H1 (cell line): ENCODE measurements around the gene PLA2G4E. TPM values are rescaled to one million over a fixed set of nuclear protein-coding genes. Genes with fewer than 3 reads are reported as not detected.

Experiments used
- CTCF ChIA-PET: fragments of 300-600 bp; sonication (Branson Sonifier 250); formaldehyde crosslinking; loops from one replicate; lab custom pipeline; 2021; ENCODE audit not compliant: partially characterized antibody; lab: Charles Lee
- POLR2A ChIA-PET: fragments of 300-600 bp; sonication (Branson Sonifier 250); formaldehyde crosslinking; loops from one replicate; lab custom pipeline; 2021; ENCODE audit warnings: inconsistent platforms; ENCODE audit not compliant: partially characterized antibody; lab: Charles Lee
- DNase-seq, 2 experiments: peaks; one replicate each; pipeline versions ENCODE4 v3.0.0 to v3.0.0-alpha.2; 2010 to 2022; ENCODE audit warnings: low spot score in 2 of 2, low read depth in 1 of 2, mixed read lengths in 1 of 2
- FAIRE-seq: peaks from 2 replicates; lab custom pipeline; 2011; peaks lifted over from hg19 to GRCh38; lab: Jason Lieb, UNC
- H2AFZ ChIP-seq: 2 replicates; pipeline ENCODE4 v1.8.1; 2012; ENCODE audit warnings: low read length, inconsistent platforms
- H2AK5ac ChIP-seq: 2 replicates; pipeline ENCODE4 v1.6.1; 2013; ENCODE audit warnings: low read depth, low read length
- H2BK120ac ChIP-seq: replicated peaks from 2 replicates; pipeline ENCODE3; 2013; ENCODE audit warnings: low read depth, low read length, inconsistent platforms
- H2BK12ac ChIP-seq: 2 replicates; pipeline ENCODE4 v1.6.1; 2013; ENCODE audit warnings: low read depth, low read length
- H2BK15ac ChIP-seq: 2 replicates; pipeline ENCODE4 v1.6.1; 2013; ENCODE audit warnings: low read length
- H2BK20ac ChIP-seq: 2 replicates; pipeline ENCODE4 v1.6.1; 2013; ENCODE audit warnings: low read length
- H2BK5ac ChIP-seq: 2 replicates; pipeline ENCODE4 v1.6.1; 2013; ENCODE audit warnings: low read depth, low read length
- H3K14ac ChIP-seq: 2 replicates; pipeline ENCODE4 v1.6.1; 2013; ENCODE audit warnings: inconsistent platforms; ENCODE audit not compliant: insufficient read length
- H3K18ac ChIP-seq: 2 replicates; pipeline ENCODE4 v1.6.1; 2013; ENCODE audit warnings: low read length; ENCODE audit errors: extremely low read depth
- H3K23ac ChIP-seq: 2 replicates; pipeline ENCODE4 v1.6.1; 2013; ENCODE audit warnings: inconsistent platforms; ENCODE audit not compliant: insufficient read length
- H3K23me2 ChIP-seq: 2 replicates; pipeline ENCODE4 v1.6.1; 2013; ENCODE audit warnings: low read depth, low read length
- H3K27ac ChIP-seq: 2 replicates; pipeline ENCODE4 v1.6.1; 2011; ENCODE audit warnings: low read depth, low read length, inconsistent platforms
- H3K27me3 ChIP-seq, 4 experiments: replicated peaks in 1 of 4; 1 replicate in 1 of 4; 2 replicates in 3 of 4; pipeline versions ENCODE4 v1.6.1 to v1.8.1; 2011 to 2013; ENCODE audit warnings: low read length in 3 of 4, mild to moderate bottlenecking in 3 of 4, inconsistent platforms in 2 of 4, mixed read lengths in 2 of 4, moderate library complexity in 1 of 4; ENCODE audit not compliant: control insufficient read depth in 3 of 4, insufficient read depth in 3 of 4; ENCODE audit errors: extremely low read depth in 1 of 4
- H3K36me3 ChIP-seq, 4 experiments: 2 replicates each; pipeline versions ENCODE4 v1.6.1 to v1.8.1; 2011 to 2013; ENCODE audit warnings: mild to moderate bottlenecking in 4 of 4, low read length in 3 of 4, moderate library complexity in 2 of 4, control low read depth in 1 of 4, inconsistent platforms in 1 of 4; ENCODE audit not compliant: insufficient read depth in 4 of 4, control insufficient read depth in 2 of 4
- H3K4ac ChIP-seq: replicated peaks from 2 replicates; pipeline ENCODE3; 2013; ENCODE audit warnings: low read length, low read depth, mixed read lengths, inconsistent platforms; ENCODE audit not compliant: insufficient read length
- H3K4me1 ChIP-seq, 4 experiments: replicated peaks in 1 of 4; 1 replicate in 1 of 4; 2 replicates in 3 of 4; pipeline versions ENCODE4 v1.6.1 to v1.8.1; 2011 to 2013; ENCODE audit warnings: low read length in 3 of 4, inconsistent platforms in 2 of 4, mixed read lengths in 1 of 4; ENCODE audit not compliant: insufficient read depth in 4 of 4, control insufficient read depth in 3 of 4
- H3K4me2 ChIP-seq, 2 experiments: 2 replicates each; pipeline versions ENCODE4 v1.6.1 to v1.8.1; 2011 to 2013; ENCODE audit warnings: low read depth in 2 of 2, low read length in 2 of 2, control low read depth in 1 of 2, inconsistent platforms in 1 of 2, mild to moderate bottlenecking in 1 of 2; ENCODE audit not compliant: insufficient read depth in 1 of 2
- H3K4me3 ChIP-seq, 4 experiments: fragments of 200-600, 300-600 bp in 1 of 4; sonication (generic), shearing (Covaris generic), sonication (Bioruptor Twin) in 1 of 4; 2 replicates each; pipeline versions ENCODE4 v1.5.1 to v1.8.1; 2011 to 2016; ENCODE audit warnings: low read length in 4 of 4, low read depth in 3 of 4, control low read depth in 2 of 4, inconsistent platforms in 2 of 4, mild to moderate bottlenecking in 2 of 4, mixed read lengths in 1 of 4, moderate library complexity in 1 of 4; ENCODE audit not compliant: insufficient read depth in 2 of 4; ENCODE audit errors: extremely low read depth in 1 of 4
- H3K56ac ChIP-seq: replicated peaks from 2 replicates; pipeline ENCODE3; 2013; ENCODE audit warnings: low read depth, mild to moderate bottlenecking, mixed read lengths, low read length, inconsistent platforms; ENCODE audit not compliant: insufficient read length
- H3K79me1 ChIP-seq: 2 replicates; pipeline ENCODE4 v1.6.1; 2013; ENCODE audit warnings: low read depth, low read length, control low read depth
- H3K79me2 ChIP-seq, 2 experiments: 2 replicates each; pipeline versions ENCODE4 v1.6.1 to v1.8.1; 2012 to 2013; ENCODE audit warnings: low read length in 2 of 2, mild to moderate bottlenecking in 2 of 2, inconsistent platforms in 1 of 2; ENCODE audit not compliant: insufficient read depth in 2 of 2, control insufficient read depth in 1 of 2
- H3K9ac ChIP-seq, 4 experiments: replicated peaks in 1 of 4; 1 replicate in 1 of 4; 2 replicates in 3 of 4; pipeline versions ENCODE4 v1.6.1 to v1.8.1; 2011 to 2013; ENCODE audit warnings: low read depth in 3 of 4, low read length in 3 of 4, control low read depth in 2 of 4, mild to moderate bottlenecking in 2 of 4, moderate library complexity in 2 of 4, inconsistent platforms in 1 of 4; ENCODE audit errors: extremely low read depth in 1 of 4
- H3K9me3 ChIP-seq, 2 experiments: 2 replicates each; pipeline versions ENCODE4 v1.6.1 to v1.8.1; 2012 to 2013; ENCODE audit warnings: mild to moderate bottlenecking in 2 of 2, moderate library complexity in 2 of 2, control low read depth in 1 of 2, inconsistent platforms in 1 of 2, low read depth in 1 of 2, low read length in 1 of 2, mixed read lengths in 1 of 2; ENCODE audit not compliant: insufficient read depth in 2 of 2
- H4K20me1 ChIP-seq, 2 experiments: replicated peaks in 1 of 2; 2 replicates each; pipeline versions ENCODE3 to v1.8.1; 2011 to 2013; ENCODE audit warnings: inconsistent platforms in 2 of 2, low read length in 2 of 2, mild to moderate bottlenecking in 1 of 2; ENCODE audit not compliant: insufficient read depth in 2 of 2, control insufficient read depth in 1 of 2
- H4K5ac ChIP-seq: 2 replicates; pipeline ENCODE4 v1.6.1; 2013; ENCODE audit warnings: low read length, low read depth, mixed read lengths, inconsistent platforms; ENCODE audit not compliant: insufficient read length
- H4K8ac ChIP-seq: 2 replicates; pipeline ENCODE4 v1.8.0; 2013; ENCODE audit warnings: mild to moderate bottlenecking, moderate library complexity, low read length, inconsistent platforms; ENCODE audit not compliant: insufficient read depth; ENCODE audit errors: extremely low read depth
- H4K91ac ChIP-seq: replicated peaks from 2 replicates; pipeline ENCODE3; 2013; ENCODE audit warnings: low read length, mixed read lengths, inconsistent platforms; ENCODE audit not compliant: insufficient read length
- BACH1 ChIP-seq: IDR thresholded peaks from 2 replicates; pipeline ENCODE4 v1.6.1; 2012; ENCODE audit warnings: low read length, improper control_type of control experiment
- CBX8 ChIP-seq: fragments of 300-800, 300-1000 bp; sonication (generic); IDR thresholded peaks from 2 replicates; pipeline ENCODE4 v1.7.1; 2016; ENCODE audit warnings: low read depth, low read length, borderline replicate concordance
- CHD2 ChIP-seq: IDR thresholded peaks from 2 replicates; pipeline ENCODE4 v1.6.1; 2012; ENCODE audit warnings: low read length, improper control_type of control experiment
- HDAC6 ChIP-seq: IDR thresholded peaks from one replicate; pipeline ENCODE4 v1.7.1; 2012; ENCODE audit warnings: low read depth, mild to moderate bottlenecking, inconsistent platforms, low read length, moderate library complexity
- KDM5A ChIP-seq: fragments of 200-600 bp; IDR thresholded peaks from 2 replicates; pipeline ENCODE4 v1.7.1; 2012; ENCODE audit warnings: mild to moderate bottlenecking, low read length, inconsistent platforms, mixed read lengths
- MAX ChIP-seq: IDR thresholded peaks from 2 replicates; pipeline ENCODE4 v1.6.1; 2012; ENCODE audit warnings: inconsistent platforms
- NRF1 ChIP-seq: IDR thresholded peaks from 2 replicates; pipeline ENCODE4 v1.6.1; 2011; ENCODE audit warnings: mild to moderate bottlenecking, low read depth, low read length, improper control_type of control experiment
- POLR2AphosphoS5 ChIP-seq: IDR thresholded peaks from 2 replicates; pipeline ENCODE4 v1.6.1; 2011; ENCODE audit warnings: low read depth, low read length
- RNF2 ChIP-seq: fragments of 200-900, 300-1000 bp; sonication (generic); IDR thresholded peaks from 2 replicates; pipeline ENCODE4 v1.7.1; 2016; ENCODE audit warnings: borderline replicate concordance, low read depth, mild to moderate bottlenecking, antibody characterized with exemption, low read length; ENCODE audit not compliant: poor library complexity, severe bottlenecking; ENCODE audit errors: missing control alignments
- SIN3A ChIP-seq, 2 experiments: IDR thresholded peaks in 1 of 2; conservative IDR thresholded peaks in 1 of 2; 2 replicates each; pipeline ENCODE4 v1.6.1; 2011 to 2012; ENCODE audit warnings: low read length in 2 of 2, improper control_type of control experiment in 1 of 2, low read depth in 1 of 2, mild to moderate bottlenecking in 1 of 2
- SRF ChIP-seq: IDR thresholded peaks from 2 replicates; pipeline ENCODE4 v1.6.1; 2011; ENCODE audit warnings: mild to moderate bottlenecking, low read depth, low read length, moderate library complexity
- USF2 ChIP-seq: IDR thresholded peaks from 2 replicates; pipeline ENCODE4 v1.6.1; 2011; ENCODE audit warnings: low read length, improper control_type of control experiment
- WGBS, 2 experiments: shearing (Covaris generic) in 1 of 2; methylation state at CpG; one replicate each; pipeline versions ENCODE4 v1.1.6 to v1.1.7; 2013 to 2015; ENCODE audit warnings: low lambda C conversion rate in 2 of 2, mixed read lengths in 2 of 2, inconsistent platforms in 1 of 2, low coverage in 1 of 2, missing lambda C conversion rate in 1 of 2; ENCODE audit not compliant: insufficient replicate concordance in 2 of 2, insufficient coverage in 1 of 2, insufficient read length in 1 of 2; ENCODE audit errors: extremely low coverage in 1 of 2, missing lambda C conversion rate in 1 of 2; 5-methylcytosine and 5-hydroxymethylcytosine counted together
- polyA plus RNA-seq, 7 experiments: library from polyadenylated mRNA; depleted of rRNA in 3 of 7; stranded (reverse) in 5 of 7; unstranded in 2 of 7; fragments of >200 nt in 5 of 7; fragments of 200-250 nt in 2 of 7; gene quantifications; 1 replicate in 5 of 7; 2 replicates in 1 of 7; 4 replicates in 1 of 7; pipeline versions ENCODE4 v1.2.1 to v1.2.3, GENCODE V29; 2011 to 2013; ENCODE audit warnings: missing spikeins in 2 of 7, mixed read lengths in 2 of 7
- total RNA-seq: library from RNA; stranded (reverse); fragmentation: NEBNext Ultra II Directional; extraction: Animal tissue kit (Norgen Biotek cat#: 25700); gene quantifications from 2 replicates; pipeline ENCODE4 v1.2.1, GENCODE V29; 2021

The PLA2G4E gene
- total and polyA plus RNA-seq, 2 of the 8 experiments (the other 6 are each of a cell fraction or from before 2014, with no cell fraction given), result 0.03 TPM; not detected in 1

GRCh38 chr15:41954036-41954435 is 66.8 kb downstream of the PLA2G4E start:
- TF ChIP-seq USF2 (no peak), SRF (no peak), POLR2AphosphoS5 (no peak), CHD2 (no peak), CBX8 (no peak), SIN3A (conservative IDR thresholded peaks at IDR 0.05 in 1 of 2, IDR thresholded peaks at IDR 0.05 in 1 of 2; ENCODE audit: low read depth in 1 of 2, low read length in 2 of 2) (no peak), KDM5A (no peak), HDAC6 (no peak), BACH1 (no peak), MAX (no peak), NRF1 (no peak), RNF2 (no peak)
- H4K20me1 ChIP-seq, result peaks cover 5 to 14% of the 10 kb centered on the region in 2 experiments

More at GRCh38 chr15:41954036-41954435, 66.8 kb downstream of the PLA2G4E start:
- Histone ChIP-seq H3K79me2 (peaks cover 0 to 33% of the 10 kb centered on the region in 2 experiments; a peak in 2 of 4 replicates), H3K36me3 (peaks cover 4 to 23% (median 13%) of the 10 kb centered on the region in 4 experiments; a peak in 5 of 8 replicates), H4K5ac (no peak overlapping the region), H3K23ac (no peak overlapping the region), H3K4me1 (peaks cover 2 to 4% (median 3%) of the 10 kb centered on the region in 4 experiments; a peak in 6 of 7 replicates), H4K91ac (no peak overlapping the region), H3K56ac (no peak overlapping the region), H3K18ac (no peak overlapping the region), H2AK5ac (no peak overlapping the region), H4K8ac (no peak overlapping the region), H3K14ac (no peak overlapping the region), H2BK15ac (no peak overlapping the region), H3K9me3 (no peaks in the 10 kb centered on the region), H2BK20ac (no peak overlapping the region), H3K4me2 (no peak overlapping the region), H3K4ac (no peak overlapping the region), H3K9ac (no peak overlapping the region), H2BK12ac (no peak overlapping the region), H3K23me2 (no peaks in the 10 kb centered on the region), H3K79me1 (peaks cover 9% of the 10 kb centered on the region; the same call in 1 of the 2 replicates), H3K27ac (no peak overlapping the region), H2AFZ (no peak overlapping the region), H3K27me3 (no peaks in the 10 kb centered on the region), H2BK120ac (no peak overlapping the region), H3K4me3 (no peak overlapping the region), H2BK5ac (no peak overlapping the region)
- POLR2A ChIA-PET, result interaction anchor here (1.5 kb wide), 1 partner anchor 18 kb away, joined by 4 read pairs; the partner anchor contains the start of gene EHD4
- DNase-seq, result no peak
- FAIRE-seq, result no peak
- CTCF ChIA-PET, result interaction anchor here (1.0 to 1.8 kb wide), 3 partner anchors 10 to 35 kb away, joined by 3 to 6 read pairs (median 3); no protein-coding TSS in a partner anchor
- WGBS, 2 experiments, result 94% methylated on average over 6 of the region's 6 CpGs; no CpG with 5 or more reads in 1 of the 2 experiments
